Renal pelvis (tissue), 4 donors: ENCODE measurements around the gene MATCAP1. TPM values are rescaled to one million over a fixed set of nuclear protein-coding genes. Genes with fewer than 3 reads are reported as not detected.

Experiments used
- DNase-seq: peaks from one replicate; pipeline ENCODE4 v3.0.0-alpha.2; 2013
- polyA plus RNA-seq, 3 donors: library from polyadenylated mRNA; unstranded; fragments of 120-200 nt; gene quantifications; one replicate each; pipeline ENCODE4 v1.2.1, GENCODE V29; 2013; ENCODE audit not compliant: insufficient read length in 3 of 3

The MATCAP1 gene
- polyA plus RNA-seq, 3 donors, result 34.7 to 53.0 (median 50.1) TPM

- DNase-seq, result no peak
These were observed 9.0 kb downstream of the MATCAP1 start for GRCh38 chr16:67174706-67175231.

GRCh38 chr16:67173808-67174705 lies 9.7 kb downstream of the MATCAP1 start:
- DNase-seq, result no peak

- DNase-seq, result no peak
These were observed 10.4 kb downstream of the MATCAP1 start for GRCh38 chr16:67173323-67173722.

DNA sequence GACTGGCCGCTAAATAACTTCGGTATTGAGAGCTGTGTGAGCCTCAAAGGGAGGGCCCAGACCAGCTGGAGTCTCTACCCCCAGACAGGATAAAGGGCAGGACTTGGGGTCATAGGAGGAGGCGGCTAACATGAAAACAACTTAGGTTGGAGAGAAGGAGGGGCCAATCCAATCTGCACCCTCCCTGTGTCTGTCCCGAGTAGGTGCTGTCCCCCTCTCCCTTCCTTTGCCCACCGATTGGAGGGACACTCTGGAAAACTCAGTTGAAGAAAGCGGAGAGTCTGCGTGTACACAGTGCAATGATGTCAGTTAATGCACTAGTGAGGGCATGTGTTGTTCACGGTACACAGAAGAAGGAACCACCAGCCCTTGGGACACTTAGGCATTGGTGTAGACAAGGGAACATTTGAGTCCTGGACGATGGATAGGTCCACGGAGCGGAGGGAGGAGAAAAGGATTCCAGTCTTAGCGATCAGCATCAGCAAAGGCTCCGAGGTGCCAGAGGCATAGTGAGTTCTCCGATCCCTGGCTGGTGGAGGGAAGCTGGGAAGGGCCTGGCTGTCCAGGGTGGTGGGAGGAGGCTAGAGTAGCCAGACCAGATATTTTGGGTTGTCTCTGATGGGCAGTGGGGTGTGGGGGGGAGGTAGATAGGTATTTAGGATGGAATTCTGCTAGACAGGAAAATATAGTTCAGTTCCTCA lies 12.7 kb downstream of the MATCAP1 start:
- DNase-seq, result no peak

DNA sequence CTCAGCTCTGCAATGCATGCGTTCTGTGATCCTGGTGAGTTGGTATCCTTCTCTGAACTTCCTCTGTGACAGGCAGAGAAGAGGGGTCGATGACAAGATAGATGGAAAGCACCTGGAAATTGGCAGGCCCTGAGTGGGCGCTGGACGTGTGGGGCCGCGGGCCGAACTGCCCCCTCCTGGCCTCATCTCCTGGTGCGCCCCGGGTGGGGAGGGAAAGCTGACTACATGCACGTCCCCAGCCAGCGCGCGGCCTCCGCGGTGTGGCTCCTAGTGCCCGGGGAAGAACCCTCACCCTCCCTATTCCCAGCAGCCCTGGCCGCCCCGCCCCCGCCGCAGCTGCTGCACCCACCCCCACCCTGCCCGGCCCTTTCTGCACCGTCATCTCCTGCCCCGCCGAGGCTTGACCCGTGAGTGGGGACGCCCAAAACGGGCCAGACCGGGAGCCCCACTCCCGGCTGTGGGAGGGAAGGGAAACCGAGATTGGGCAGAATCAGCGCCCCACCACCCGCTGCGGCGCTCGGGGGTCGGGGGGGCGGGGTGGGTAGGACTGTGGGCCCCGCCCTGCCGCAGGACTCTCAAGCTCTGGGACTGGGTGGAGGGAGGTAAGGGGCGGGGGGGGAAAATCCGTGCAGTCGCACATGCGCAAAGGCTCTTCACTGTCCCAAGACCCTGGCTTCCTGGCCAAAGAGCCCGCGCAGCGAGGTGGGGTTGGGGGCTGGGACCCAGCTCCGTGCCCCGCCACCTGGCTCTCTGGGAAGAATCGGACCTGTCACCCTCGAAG lies 13.4 kb downstream of the MATCAP1 start, which contains the start of gene NOL3:
TSS of gene NOL3 (plus strand) at position 371 of the 781 bp plus-strand sequence.
- DNase-seq, result no peak

DNA sequence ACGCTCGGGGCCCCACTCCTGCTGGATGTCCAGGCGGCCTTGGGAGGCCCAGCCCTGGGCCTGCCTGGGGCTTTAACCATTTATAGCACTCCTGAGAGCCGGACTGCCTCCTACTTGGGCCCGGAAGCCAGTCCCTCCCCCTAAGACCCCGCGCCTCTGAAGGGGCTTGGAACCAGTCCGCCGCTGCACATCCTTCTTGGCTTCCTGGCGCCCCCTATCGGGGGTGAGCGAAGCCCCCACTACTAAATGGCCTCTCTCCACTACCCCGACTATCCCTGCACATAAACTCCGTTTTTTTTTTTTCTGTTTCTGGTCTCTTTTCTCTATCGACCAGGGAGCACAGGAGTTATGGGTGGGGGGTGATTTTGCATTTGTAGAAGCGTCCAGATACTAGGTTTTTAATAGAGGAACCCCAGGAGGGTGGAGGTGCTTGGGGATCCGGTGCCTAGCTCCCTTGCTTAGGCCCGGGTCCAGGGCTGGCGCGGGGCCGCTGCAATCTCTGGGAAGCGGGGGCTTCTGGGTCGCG lies 14.1 kb downstream of the MATCAP1 start:
- DNase-seq, result no peak

DNA sequence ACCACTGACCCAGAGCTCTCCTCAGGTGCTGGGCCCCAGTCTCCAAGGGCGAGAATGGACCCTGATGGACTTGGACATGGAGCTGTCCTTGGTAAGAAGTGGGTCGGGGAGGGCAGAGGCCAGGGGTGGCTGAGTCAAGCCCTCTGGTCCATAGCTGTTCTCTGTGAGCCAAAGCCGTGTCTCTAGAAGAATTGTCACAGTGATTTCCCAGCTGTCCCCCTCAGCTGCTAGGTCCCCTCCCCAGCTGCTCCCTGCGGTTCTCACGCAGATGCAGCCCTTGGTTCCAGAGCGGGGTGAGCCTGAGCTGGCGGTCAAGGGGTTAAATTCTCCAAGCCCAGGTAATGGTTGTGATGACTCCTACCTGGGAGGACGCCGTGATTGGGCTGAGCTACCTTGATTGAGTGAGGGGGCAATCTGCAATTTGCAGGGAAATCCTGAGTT lies 14.7 kb downstream of the MATCAP1 start:
- DNase-seq, result no peak

DNA sequence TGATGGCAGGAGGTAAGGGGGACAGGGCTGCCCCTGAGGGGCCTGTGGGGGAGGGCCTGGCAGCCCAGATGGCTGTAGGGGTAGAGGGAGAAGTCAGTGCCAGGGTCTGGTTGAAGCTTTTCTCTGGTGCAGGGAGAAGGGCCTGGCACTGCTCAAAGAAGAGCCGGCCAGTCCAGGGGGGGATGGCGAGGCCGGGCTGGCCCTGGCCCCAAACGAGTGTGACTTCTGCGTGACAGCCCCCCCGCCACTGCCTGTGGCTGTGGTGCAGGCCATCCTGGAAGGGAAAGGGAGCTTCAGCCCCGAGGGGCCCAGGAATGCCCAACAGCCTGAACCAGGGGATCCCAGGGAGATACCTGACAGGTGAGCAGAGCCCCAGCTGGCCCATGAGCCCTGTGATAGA lies 16.2 kb downstream of the MATCAP1 start:
- no peak for DNase-seq

GRCh38 chr16:67166598-67167168 lies 17.1 kb downstream of the MATCAP1 start:
- no peak for DNase-seq

DNA sequence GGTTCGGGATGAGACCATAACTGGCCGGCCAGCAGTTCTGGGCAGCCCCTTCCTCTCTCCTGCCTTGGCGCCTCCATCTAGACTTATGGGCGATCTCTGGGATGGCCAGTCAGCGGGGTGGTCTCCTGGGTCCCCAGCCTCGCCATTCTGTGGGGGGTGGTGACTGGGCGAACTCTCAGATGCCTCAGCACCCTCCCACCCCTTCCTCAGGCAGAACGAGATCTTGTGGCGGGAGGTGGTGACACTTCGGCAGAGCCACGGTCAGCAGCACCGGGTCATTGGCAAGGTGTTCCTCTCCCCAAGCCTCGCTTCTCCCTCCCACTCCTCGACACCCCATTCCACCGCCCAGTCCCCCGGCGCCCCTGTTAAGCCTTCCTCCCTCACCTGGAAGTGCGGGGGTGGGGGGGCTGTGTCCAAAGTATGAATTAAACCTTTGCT lies 17.6 kb downstream of the MATCAP1 start:
- DNase-seq, result no peak

DNA sequence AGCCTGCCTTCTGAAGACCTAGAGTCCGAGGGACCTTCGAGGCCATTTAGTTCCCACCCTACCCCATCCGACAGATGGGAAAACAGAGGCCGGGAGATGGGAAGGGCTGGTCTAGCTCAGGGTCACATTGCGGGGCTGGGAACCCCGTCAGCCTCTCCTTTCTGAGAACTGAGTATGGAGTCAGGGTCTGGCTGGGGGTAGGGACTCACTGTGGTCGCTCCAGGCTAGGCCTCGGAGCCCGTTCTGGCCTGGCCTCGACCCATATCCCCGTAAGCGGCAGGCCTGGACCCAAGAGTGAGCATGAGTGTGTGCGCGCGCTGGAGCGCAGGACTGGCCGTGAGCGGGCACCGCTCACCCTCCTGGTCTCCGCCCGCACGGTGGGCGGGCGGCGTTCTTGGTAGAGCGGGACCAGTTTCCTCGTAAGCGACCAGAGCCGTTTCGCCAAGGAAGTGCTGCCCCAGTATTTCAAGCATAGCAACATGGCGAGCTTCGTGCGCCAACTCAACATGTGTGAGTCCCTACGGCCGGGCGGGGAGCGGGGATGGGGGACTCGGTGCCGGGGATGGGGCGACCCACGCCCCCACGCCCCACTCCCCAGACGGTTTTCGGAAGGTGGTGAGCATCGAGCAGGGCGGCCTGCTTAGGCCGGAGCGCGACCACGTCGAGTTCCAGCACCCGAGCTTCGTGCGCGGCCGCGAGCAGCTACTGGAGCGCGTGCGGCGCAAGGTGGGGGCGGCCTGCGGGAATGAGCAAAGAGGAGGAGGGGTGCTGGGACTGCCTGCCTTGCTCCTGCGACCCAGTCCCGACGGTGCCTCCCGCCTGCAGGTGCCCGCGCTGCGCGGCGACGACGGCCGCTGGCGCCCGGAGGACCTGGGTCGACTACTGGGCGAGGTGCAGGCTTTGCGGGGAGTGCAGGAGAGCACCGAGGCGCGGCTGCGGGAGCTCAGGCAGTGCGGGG lies 18.4 kb downstream of the MATCAP1 start:
- no peak for DNase-seq

DNA sequence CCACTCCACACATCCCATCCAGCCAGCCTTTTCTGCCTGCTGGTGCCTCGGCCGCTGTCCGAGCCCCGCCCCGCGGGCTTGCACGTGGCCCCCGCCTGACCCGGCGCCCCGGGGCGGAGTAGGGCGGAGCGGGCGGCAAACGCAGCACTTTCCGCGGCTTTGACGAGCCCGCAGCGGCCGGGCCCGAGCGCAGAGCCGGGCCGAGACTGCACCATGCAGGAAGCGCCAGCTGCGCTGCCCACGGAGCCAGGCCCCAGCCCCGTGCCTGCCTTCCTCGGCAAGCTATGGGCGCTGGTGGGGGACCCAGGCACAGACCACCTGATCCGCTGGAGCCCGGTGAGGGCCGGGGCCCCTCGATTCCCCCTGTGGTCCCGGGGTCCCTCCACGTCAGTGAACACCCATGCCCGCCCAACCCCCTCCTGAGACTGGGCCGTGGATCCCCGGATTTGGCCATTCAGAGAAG lies 19.1 kb downstream of the MATCAP1 start, which contains the start of gene HSF4:
TSS of gene HSF4 (plus strand) at position 147 of the 463 bp plus-strand sequence. CDS start at position 214, 67 bp downstream.
- DNase-seq, result no peak

DNA sequence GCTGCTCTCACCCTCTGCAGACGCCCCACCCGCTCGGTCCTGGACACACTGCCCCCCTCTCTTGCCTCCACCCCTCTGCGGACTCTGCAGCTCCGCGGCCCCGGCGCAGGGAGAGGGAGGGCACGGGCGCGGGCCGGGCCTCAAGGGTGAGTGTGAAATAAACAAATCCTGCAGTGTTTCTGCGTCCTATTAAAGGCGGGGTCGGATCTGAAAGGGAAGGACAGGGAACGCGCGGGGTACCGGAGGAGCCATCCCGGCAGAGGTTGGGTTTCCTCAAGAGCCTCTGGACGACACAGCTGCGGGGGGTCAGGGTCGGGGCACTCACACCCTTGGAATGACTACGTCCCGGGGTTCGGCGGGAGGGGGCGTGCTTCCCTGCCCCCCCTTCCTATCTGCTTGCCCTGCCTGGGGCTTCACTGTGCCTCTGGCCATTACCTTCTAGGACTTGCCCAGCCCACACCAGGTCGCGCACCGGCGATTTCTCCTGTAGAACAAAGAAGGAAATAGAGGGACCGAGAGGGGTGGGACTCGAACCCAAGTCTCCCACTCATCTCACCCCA lies 19.7 kb downstream of the MATCAP1 start:
- DNase-seq, result no peak

DNA sequence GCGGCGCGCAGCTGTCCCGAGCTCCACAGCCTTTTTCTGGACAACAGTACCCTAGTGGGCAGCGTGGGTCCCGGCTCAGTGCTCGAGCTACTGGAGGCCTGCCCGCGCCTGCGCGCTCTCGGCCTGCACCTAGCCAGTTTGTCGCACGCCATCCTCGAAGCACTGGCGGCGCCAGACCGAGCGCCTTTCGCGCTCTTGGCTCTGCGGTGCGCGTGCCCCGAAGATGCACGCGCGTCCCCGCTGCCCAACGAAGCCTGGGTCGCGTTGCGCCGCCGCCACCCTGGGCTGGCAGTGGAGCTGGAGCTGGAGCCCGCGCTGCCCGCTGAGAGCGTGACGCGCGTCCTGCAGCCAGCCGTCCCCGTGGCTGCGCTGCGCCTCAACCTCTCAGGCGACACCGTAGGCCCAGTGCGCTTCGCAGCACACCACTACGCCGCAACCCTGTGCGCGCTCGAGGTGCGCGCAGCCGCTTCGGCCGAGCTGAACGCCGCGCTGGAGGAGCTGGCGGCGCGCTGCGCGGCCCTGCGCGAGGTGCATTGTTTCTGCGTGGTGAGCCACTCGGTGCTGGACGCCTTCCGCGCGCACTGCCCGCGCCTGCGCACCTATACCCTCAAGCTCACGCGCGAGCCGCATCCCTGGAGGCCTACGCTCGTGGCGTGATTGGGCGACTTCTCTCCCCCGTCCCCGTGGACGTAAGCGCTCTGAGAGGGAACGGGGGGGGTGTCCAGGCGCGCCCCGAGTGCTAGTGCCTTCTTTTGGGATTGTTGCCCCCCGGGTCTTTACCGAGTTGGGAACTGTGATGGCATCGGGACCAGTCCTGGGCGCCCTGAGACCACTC lies 20.4 kb downstream of the MATCAP1 start:
- DNase-seq, result no peak

GRCh38 chr16:67162506-67163163 lies 21.1 kb downstream of the MATCAP1 start:
- no peak for DNase-seq

DNA sequence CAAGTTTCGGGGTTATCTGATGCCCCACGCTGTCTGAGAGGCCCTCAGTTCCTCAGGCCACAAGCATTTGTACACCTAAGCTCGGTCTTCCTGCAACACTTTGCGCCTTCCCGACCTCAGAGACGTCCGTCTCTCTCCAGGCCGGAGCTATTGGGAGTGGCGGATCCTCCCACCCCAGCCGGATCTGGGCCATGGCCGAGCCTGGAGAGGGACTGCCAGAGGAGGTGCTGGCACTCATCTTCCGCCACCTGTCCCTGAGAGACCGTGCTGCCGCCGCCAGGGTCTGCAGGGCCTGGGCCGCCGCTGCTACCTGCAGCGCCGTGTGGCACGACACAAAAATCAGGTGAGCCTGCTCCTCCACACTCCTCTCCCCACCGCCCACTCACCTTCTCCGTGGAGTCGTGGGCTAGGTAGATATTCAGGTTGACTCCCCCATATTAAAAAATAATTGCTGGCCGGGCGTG lies 22.1 kb downstream of the MATCAP1 start:
- DNase-seq, result no peak
